Measurements from ENCODE around the gene HAND1. TPM values are rescaled to one million over a fixed set of nuclear protein-coding genes. Genes with fewer than 3 reads are reported as not detected.

The HAND1 gene
- not detected in 2 replicates for total RNA-seq

- TF ChIP-seq CTCF (conservative IDR thresholded peaks at IDR 0.05; ENCODE audit: low read depth, low read length) = no peak
- no peak for DNase-seq (ENCODE audit: low read depth)
- H3K4me3 ChIP-seq (ENCODE audit: low read depth, low read length) = peak within 1 kb of the TSS; percentile 4
Observed at GRCh38 chr5:154478224-154478565, at the start of gene HAND1. Gene HAND1 (minus strand): TSS chr5:154478227. CDS start chr5:154478008, 219 bp downstream.

- H3K4me3 ChIP-seq (ENCODE audit: low read depth, low read length) = no peak overlapping the region
- DNase-seq (ENCODE audit: low read depth) = no peak
Observed at GRCh38 chr5:154526231-154527226, 48.5 kb upstream of the HAND1 start.

GRCh38 chr5:154524859-154525258, 46.8 kb upstream of the HAND1 start:
- no peak for DNase-seq (ENCODE audit: low read depth)
- no peak overlapping the region for H3K4me3 ChIP-seq (ENCODE audit: low read depth, low read length)
- no peak for TF ChIP-seq CTCF (conservative IDR thresholded peaks at IDR 0.05; ENCODE audit: low read depth, low read length)

More at GRCh38 chr5:154526231-154527226, 48.5 kb upstream of the HAND1 start:
- no peak for TF ChIP-seq CTCF (conservative IDR thresholded peaks at IDR 0.05; ENCODE audit: low read depth, low read length)

GRCh38 chr5:154524181-154524580, 46.2 kb upstream of the HAND1 start:
- TF ChIP-seq CTCF (conservative IDR thresholded peaks at IDR 0.05; ENCODE audit: low read depth, low read length) = no peak
- H3K4me3 ChIP-seq (ENCODE audit: low read depth, low read length) = no peak overlapping the region
- no peak for DNase-seq (ENCODE audit: low read depth)

- DNase-seq (ENCODE audit: low read depth) = no peak
- H3K4me3 ChIP-seq (ENCODE audit: low read depth, low read length) = no peak overlapping the region
- no peak for TF ChIP-seq CTCF (conservative IDR thresholded peaks at IDR 0.05; ENCODE audit: low read depth, low read length)
Observed at GRCh38 chr5:154523709-154524108, 45.7 kb upstream of the HAND1 start.

- no peak for DNase-seq (ENCODE audit: low read depth)
- H3K4me3 ChIP-seq (ENCODE audit: low read depth, low read length) = no peak overlapping the region
- TF ChIP-seq CTCF (conservative IDR thresholded peaks at IDR 0.05; ENCODE audit: low read depth, low read length) = no peak
Observed at GRCh38 chr5:154523104-154523503, 45.1 kb upstream of the HAND1 start.
